Measurements from ENCODE around the gene PGS1.

The PGS1 gene

DNA sequence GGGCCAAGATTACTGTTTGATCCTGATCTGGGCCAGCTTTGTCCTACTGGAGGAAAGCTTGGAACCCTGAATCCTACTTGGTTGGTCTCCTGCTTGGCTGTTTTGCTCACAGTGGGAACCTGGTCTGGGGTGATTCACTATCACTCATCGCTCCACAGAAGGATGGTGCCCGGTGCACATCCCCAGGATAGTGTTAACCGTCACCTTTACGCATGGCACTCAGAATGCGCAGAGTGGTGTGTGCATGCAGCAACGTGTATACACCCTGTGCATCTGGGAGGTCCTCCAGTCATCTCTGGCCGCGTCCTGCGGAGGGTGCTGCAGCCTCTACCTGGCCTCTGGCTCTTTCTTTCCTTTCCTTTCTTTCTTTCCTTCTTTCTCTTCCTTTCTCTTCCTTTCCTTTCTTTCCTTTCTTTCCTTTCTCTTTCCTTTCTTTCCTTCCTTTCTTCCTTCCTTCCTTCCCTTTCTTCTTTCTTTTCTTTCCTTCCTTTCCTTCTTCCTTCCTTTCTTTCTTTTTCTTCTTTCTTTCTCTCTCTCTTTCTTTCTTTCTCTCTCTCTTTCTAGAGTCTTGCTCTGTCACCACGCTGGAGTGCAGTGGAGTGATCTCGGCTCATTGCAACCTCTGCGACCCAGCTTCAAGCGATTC, 31.7 kb upstream of the PGS1 start:
- no peak for DNase-seq (ENCODE audit: low read depth)

GRCh38 chr17:78347453-78347852, 31.0 kb upstream of the PGS1 start:
- no peak for DNase-seq (ENCODE audit: low read depth)

DNA sequence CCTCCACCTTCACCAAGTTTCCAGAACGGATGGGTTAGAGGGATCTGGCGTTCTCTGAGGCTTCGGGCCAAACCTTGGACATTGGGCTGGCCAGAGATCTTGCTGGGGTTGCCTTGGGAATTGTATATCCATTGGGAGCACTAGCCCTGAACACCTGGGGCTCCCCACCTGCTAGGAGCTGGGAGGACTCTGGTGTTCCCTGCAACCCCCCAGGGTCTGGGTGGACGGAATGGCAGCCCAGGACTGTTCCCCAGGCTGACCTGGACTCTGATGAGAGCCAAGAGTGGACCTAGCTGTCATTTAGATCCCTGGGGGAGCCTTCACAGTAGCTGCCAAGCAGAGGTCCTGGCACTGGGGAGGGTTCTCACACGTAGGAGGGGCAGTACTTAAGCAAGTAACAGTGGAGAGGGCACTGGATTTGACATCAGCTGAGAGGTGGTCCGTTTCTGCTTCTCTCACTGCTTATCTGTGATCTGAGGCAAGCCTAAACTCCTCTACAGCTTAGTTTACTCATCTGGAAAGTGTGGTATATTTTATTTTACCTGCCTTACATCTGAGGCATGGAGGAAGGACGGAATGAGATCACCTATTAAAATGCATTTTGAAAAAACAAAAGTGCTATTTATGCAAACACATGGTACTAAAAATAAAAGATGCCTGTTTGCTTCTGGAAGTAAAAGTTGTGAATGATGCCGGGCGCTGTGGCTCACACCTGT, 30.2 kb upstream of the PGS1 start:
- DNase-seq (ENCODE audit: low read depth), result no peak

DNA sequence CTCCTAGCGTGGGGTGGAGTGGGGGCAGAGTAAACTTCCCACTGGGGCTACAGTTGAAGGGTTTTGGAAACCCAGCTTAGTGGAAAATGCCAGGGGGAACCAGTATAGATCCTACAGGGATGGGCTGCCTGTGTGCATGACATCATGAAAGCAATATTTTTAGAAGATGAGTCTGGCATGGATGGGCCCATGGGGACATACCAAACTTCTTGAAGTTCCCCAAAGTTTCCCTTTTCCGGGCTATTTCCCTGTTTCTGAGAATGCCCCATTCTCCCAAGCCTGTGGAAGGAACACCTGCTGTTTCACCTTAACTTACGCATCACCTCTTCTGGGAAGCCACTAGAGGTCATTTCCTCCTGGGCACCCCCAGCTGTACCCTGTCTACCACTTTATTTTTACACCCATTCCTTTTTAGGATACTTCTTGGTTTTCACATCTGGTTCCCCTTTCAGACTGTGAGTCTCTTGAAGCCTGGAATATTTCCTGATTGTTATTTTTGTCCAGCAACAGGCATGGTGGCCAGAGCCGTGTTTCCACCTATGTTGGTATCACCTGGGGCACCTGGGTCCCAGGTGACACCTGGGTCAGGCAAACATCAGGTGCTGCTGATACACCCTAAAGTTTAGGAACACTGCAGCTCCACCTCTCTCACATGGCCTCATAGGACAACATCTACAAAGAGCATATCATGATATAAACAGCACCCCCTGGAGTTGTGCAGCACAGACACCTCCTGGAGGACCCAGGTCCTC, 28.4 kb upstream of the PGS1 start:
- DNase-seq (ENCODE audit: low read depth), result no peak

GRCh38 chr17:78351449-78352006, 26.9 kb upstream of the PGS1 start:
- no peak for DNase-seq (ENCODE audit: low read depth)

DNA sequence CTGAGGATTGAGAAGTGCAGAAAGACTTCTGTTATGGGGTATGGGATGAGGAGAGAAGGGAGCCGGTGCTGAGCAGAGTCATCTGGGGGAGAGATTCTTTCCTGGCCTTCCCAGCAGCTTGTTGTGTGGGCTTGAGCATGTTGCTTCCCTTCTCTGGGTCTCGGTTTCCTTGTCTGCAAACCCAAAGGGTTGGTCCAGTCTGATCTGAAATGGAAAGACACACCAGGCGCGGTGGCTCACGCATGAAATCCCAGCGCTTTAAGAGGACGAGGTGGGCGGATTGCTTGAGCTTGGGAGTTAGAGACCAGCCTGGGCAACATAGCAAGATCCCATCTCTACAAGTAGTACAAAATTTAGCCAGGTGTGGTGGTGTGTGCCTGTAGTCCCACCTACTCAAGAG, 24.6 kb upstream of the PGS1 start:
- no peak for DNase-seq (ENCODE audit: low read depth)

DNA sequence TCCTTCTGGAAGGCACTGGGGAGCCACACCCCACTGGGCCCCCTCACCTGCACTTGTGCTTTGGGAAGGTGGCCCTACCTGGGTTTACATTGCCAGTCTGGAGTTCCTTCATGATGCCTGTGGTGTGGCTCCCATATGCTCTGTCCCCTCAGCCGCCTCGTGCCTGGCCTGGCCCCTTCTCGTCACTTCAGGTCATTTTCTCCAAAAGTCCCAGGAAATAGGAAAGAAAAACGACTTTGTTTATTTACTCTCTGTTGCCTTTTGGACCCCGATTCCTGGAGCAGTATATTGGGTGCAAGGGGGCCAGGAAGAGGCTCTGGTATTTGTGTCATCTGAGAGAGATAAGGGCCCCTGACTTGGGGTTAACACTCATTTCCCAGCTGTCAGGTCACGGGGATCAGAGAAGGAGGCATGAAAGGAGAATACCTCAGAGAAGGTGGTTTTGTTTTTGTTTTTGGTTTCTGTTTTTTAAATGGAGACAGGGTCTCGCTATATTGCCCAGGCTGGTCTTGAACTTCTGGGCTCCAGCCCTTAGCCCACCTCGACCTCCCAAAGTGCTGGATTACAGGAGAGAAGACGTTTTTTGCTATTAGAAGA, 23.3 kb upstream of the PGS1 start:
- DNase-seq (ENCODE audit: low read depth), result no peak

DNA sequence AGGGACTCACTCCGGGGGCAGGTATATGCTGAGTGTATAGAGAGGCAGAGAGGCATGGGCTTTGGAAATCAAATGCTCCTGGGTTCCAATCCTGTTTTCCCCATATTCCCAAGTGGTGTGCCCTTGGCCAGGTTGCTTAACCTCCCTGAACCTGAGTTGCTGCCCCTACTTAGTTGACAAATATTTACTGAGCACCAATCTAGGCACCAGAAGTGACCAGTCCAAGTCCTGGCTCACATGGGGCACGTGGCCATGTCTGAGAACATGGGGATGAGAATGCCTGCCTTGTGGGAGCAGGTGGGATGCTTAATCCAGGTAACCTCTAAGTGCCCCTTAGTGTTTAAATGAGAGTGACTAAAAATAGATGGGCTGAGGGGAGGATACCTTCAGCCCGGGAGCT, 22.7 kb upstream of the PGS1 start:
- DNase-seq (ENCODE audit: low read depth), result no peak

DNA sequence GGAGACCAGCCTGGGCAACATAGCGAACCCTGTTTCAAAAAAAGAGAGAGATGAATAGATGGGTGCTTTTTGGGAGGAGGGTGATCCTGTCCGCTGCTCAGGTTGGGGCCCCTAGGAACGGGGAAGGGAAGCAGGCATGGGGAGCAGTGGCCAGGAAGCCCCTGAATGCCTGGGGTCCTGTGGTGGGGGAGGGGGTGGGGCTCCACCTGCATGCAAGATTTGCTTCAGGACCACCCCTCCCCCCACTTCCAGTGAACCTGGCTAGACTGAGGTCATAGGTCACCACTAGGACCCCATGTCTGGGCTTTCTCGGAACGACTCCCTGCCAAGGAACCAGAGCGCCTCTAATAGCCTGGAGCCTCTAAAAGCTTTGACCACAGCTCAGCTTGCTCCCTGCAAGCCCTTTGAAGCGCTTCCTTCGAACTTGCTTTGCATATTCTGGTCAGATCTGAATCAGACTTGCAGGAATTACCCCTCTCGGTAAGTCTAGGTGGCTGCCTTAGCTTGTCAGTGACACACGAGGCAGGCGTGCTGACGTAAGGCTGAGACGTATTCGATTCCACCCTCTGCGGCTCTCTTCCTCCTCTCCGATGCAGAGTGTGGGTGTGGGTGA, 22.2 kb upstream of the PGS1 start:
- no peak for DNase-seq (ENCODE audit: low read depth)

GRCh38 chr17:78357177-78357586, 21.3 kb upstream of the PGS1 start:
- no peak for DNase-seq (ENCODE audit: low read depth)

DNA sequence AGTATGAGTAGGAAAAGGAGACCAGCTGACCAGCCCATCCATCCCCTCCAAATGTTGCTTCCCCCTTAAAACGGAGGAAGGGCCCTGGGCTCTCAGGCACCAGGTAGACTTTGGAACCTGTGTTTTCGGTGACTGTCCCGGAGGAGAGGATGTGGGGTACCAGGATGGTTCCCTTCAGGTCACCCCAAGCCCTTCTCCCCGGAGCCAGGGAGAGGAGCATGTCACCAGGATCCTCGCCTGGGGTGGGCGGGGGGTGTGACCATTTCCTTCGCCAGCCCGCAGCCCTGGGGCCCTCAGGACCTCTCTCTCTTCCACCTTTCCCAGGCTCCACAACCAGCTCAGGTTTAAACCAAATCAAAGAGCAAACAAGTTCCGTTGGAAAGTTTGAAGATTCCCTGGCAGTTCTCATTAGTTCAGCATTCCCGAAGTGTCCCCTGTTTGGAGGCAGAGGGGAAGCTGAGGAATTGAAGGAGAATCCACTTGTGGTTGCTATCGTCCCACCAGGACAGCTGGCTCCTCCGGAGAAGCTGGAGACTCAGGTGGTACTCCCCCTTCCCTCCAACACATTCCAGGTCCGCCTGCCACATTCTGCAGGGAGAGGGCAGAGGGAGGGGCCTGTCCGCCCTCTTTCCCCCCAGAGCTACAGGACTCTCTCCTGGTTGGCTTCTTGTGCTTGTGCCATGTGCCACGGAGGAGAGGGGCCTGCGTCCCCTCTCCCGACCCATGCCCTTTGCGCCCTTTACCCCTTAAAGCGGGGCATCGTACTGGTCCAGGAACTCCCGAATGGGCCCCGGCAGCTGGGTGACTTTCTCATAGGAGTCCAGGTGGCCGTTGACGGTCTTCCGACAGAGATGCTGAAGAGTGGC, 20.5 kb upstream of the PGS1 start:
- DNase-seq (ENCODE audit: low read depth), result no peak

DNA sequence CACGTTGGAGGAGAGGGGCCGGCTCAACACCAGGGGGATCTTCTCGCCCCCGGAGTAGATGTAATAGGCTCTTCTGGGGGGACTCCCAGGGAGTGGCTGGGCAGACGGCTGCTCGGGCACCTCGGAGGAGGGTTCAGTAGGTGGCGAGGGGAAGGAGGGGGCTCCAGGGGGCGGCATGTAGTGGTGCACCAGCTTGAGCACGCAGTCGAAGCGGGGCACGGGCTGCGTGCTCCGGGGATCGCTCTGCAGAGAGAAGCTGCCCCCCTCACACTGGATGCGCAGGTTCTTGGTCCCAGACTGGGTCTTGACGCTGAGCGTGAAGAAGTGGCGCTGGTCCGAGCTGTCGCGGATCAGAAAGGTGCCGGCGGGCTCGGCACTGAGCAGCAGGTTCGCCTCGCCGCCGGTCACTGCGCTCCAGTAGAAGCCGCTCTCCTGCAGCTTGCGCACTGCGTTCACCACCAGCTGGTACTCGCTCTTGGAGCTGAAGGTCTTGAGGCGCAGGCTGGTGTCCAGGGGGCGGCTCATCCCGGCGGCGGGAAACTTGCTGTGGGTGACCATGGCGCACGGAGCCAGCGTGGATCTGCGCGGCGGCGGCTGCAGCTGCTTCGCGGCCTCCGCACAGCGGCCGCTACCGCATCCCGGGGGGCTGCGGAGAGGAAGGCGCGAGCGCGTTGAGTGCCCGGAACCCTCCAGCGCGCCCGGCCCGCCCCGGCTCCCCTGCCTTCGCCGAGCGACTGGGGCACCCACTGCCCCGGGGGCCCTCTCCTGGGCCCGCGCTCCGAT, 19.7 kb upstream of the PGS1 start:
- DNase-seq (ENCODE audit: low read depth), result no peak

DNA sequence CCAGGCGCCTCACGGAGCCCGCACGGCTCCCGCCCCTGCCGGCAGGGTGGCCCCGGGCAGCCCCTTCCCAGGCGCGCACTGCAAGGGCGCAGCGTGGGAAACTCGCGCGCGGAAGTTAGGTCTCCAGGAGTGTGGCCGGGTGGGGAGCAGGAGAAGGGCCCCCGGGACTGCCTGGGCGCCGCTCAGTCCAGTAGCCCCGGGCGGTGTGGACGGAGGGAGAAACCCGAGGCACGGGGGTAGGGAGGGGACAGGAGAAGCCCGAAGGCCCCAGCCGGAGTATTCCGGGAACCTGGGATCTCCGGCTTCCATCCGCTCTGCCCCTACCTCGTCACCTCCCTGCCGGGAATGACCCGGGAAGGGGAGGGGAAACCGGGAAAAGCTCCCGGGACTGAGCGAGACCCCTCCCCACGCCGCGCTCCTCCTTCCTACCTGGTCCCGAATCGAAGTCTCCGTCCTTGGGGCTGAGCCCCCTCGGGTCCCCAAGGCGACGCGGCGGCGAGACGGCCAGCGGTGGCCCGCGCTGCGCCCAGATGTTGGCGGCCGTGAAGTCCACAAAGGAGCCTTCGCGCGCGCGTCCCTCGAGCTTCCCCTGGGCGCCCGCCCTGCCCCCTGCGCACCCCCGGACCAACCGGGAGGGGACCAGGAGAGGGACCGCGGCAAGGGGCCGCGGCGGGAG, 19.0 kb upstream of the PGS1 start:
- DNase-seq (ENCODE audit: low read depth), result no peak

DNA sequence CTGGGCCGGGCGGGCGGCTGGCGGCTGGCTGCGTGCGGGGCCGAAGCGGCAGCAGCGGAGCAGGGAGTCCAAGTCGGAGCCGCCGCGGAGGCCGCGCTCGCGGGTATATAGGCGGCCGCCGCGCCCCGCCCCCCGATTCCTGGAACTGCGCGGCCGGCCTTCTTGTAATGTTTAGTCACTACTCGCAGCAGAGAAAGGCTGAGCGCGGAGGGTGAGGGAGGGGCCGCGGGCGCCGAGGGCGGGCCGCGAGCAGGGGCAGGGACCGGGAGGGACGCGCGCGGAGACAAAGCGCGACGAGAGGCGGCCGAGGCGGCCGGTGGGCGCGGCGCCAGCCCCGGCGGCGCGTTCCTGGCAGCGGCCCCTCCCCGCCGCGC, 18.5 kb upstream of the PGS1 start, which contains the start of gene SOCS3:
SOCS3 (minus strand) TSS at position 81 of the 374 bp plus-strand sequence. CDS start 982 bp downstream, outside the sequence.
- DNase-seq (ENCODE audit: low read depth), result peak; percentile 83

DNA sequence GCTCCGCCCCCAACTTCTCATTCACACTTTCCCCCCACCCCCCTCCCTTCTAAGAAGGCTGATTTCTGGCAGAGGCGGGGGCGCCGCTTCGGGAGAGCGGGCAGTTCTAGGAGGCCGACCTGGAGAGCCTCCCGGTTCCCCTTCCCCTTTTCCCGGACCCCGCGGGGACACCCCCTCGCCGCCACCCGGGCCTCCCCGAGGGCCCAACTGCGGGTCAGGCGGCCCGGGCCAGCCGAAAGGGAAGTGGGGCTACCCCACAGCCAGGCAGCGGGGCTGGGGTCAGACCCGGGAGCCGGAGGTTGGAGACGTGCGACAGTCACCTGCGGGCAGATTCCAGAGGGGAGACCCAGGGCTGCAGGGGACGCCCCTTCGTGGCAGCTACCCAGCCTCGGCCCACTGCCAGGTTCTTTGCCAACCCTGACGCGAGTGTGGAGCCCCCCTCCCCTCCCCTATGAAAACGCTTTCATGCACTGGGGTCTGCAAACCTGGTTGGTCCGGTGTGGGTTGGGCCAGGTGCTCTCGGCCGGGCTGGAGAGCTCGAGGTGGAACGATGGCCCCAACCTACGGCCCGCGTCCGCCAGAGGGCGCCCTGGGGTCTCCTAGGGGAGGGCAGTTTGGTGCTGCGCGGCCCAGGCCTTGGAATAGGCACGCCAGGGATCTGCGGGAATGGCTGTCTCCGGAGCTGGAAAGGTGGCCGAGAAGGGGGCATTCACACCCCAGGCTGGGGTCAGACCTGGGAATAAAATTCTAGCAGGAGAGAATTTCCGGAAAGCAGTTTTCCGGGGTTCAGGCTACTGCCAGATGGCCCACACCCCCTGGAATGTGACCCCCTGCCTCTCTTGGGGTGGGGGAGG, 17.9 kb upstream of the PGS1 start:
- DNase-seq (ENCODE audit: low read depth), result no peak

- no peak for DNase-seq (ENCODE audit: low read depth)
Measured at GRCh38 chr17:78361225-78361701, 17.2 kb upstream of the PGS1 start.

DNA sequence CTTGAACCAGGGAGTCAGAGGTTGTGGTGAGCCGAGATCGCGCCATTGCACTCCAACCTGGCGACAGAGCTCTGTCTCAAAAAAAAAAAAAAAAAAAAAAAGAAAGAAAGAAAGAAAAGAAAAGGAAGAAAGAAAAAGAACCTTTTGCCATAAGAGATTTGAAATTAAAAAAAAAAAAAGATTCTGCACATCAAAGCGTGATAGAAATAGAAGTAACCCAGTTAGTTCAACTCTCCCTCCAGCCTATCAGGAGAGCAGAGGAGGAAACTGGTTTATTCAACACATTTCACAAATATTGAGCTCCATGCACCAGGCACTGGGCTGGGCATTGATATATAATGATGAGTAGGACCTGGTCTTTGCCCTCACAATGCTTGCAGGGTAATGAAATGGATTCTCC, 16.2 kb upstream of the PGS1 start:
- no peak for DNase-seq (ENCODE audit: low read depth)

DNA sequence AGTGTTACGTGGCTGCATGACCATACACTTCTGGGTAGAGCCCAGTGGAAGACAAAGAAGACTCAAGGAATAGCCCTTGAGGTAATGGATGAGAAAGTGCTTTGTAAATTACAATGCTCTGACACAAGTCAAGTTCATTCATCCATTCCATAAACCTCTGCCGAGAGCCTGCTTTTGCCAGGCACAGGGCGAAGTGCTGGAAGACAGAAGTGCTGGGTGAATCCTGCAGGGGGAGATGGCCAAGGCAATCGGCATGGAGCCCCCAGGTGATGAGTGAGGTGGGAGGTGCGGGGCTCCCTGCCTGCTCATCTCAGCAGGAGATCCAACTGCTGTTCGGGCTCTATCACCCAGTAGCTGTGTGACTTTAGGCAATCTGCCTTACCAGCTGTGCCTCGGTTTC, 15.8 kb upstream of the PGS1 start:
- no peak for DNase-seq (ENCODE audit: low read depth)
